ENCODE results near the gene AMN1. TPM values are rescaled to one million over a fixed set of nuclear protein-coding genes. Genes with fewer than 3 reads are reported as not detected.

Gene AMN1
- total RNA-seq (2014; rRNA removed) (2.1 and 3.9 TPM in 2 replicates), Bru-seq, nascent RNA (percentile 48 among the genes with signal in this experiment), BruChase-seq, experiment 1, labeled RNA remaining after a 6-hour chase (percentile 50 among the genes with signal in this experiment), BruChase-seq, experiment 2, labeled RNA remaining after a 2-hour chase (percentile 47 among the genes with signal in this experiment)
- long read RNA-seq, transcript AMN1-201 (7 exons, 2,110 nt): major isoform, 8 of 18 reads
- long read RNA-seq, partial matches to known transcripts: 0 of 18 reads
- long read RNA-seq, other reads (novel, unspliced or antisense): 7 of 18 reads

GRCh38 chr12:31728917-31729640, at the start of gene AMN1:
TSS of gene AMN1 (minus strand) at chr12:31729021. CDS start at chr12:31729008, 13 bp downstream.
- Histone ChIP-seq H3K9me2 (replicated peaks; ENCODE audit: low read length) (no peaks in the 10 kb centered on the region), H3K4me1 (ENCODE audit: insufficient read depth, low read length) (peaks cover 38% of the 10 kb centered on the region), H3K4me2 (ENCODE audit: low read length) (peak within 1 kb of the TSS; percentile 99), H3F3A (ENCODE audit: low read length, unreplicated experiment) (no peaks in the 10 kb centered on the region), H3K79me2 (ENCODE audit: low read length) (peaks cover 8% of the 10 kb centered on the region), H3K36me3 (ENCODE audit: low read depth, low read length) (no peaks in the 10 kb centered on the region), H3K4me3 (ENCODE audit: low read length) (peak within 1 kb of the TSS; percentile 88), H3K27me3 (ENCODE audit: low read length) (no peaks in the 10 kb centered on the region), H2AFZ (ENCODE audit: low read length) (peak within 1 kb of the TSS; percentile 99), H3K9ac (ENCODE audit: low read length) (peak within 1 kb of the TSS; percentile 81), H4K20me1 (ENCODE audit: low read length) (no peaks in the 10 kb centered on the region), H3K27ac (ENCODE audit: low read length) (peak within 1 kb of the TSS; percentile 77), H3K9me3 (ENCODE audit: low read length) (no peaks in the 10 kb centered on the region)
- DNase-seq (peak; percentile 98), ATAC-seq (peak; percentile 96)
- POLR2A ChIA-PET (ENCODE audit: unreplicated experiment): interaction anchor here (0.5 to 0.9 kb wide), 3 partner anchors 24 to 231 kb away, joined by 3 to 6 read pairs (median 3); no protein-coding TSS in a partner anchor
- no TSS peak for BruUV-seq (replicated peaks)
- TF ChIP-seq CTCF (conservative IDR thresholded peaks at IDR 0.05; ENCODE audit: low read depth, low read length) (no peak), EZH2phosphoT487 (IDR thresholded peaks at IDR 0.05; ENCODE audit: borderline replicate concordance, low read length) (no peak), EZH2 (IDR thresholded peaks at IDR 0.05; ENCODE audit: low read length, unreplicated experiment) (no peak)
- CTCF ChIA-PET: interaction anchor here (0.5 kb wide), 1 partner anchor 169 kb away, joined by 4 read pairs; no protein-coding TSS in a partner anchor
- intact Hi-C loops (cut with micrococcal nuclease): loop anchor here (1.0 to 5.0 kb wide), 3 partner anchors 20 to 228 kb away; partner anchors contain the start of genes ETFBKMT and RESF1

DNA sequence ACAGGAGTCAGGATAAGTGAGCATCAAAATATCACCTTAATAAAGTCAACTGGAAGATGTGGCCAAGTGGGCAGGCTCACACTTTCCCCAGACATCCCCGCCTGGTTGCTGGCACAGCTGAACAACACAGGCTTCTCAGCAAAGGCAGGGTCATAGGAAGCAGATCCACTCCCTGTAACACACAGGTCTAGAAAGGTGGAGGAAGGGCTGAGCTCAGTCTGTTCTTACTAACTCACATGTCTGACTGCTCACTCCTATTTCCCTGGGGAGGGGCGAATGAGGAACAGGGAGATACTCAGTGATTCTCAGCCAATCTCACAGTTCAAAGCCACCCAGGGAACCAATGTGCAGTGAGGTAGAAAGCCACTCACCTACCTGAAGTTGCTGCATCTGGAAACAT, 45.0 kb upstream of the AMN1 start:
- H3K27ac ChIP-seq (ENCODE audit: low read length): no peak overlapping the region
- H3K27me3 ChIP-seq (ENCODE audit: low read length): no peaks in the 10 kb centered on the region
- BruUV-seq (replicated peaks): no TSS peak
- intact Hi-C loops (cut with micrococcal nuclease): no loop called here
- no peak overlapping the region for H3K4me2 ChIP-seq (ENCODE audit: low read length)
- no peaks in the 10 kb centered on the region for H4K20me1 ChIP-seq (ENCODE audit: low read length)
- POLR2A ChIA-PET (ENCODE audit: unreplicated experiment): no interaction called here
- no peaks in the 10 kb centered on the region for H3K9me2 ChIP-seq (replicated peaks; ENCODE audit: low read length)
- H3K4me3 ChIP-seq (ENCODE audit: low read length): no peak overlapping the region
- H3K4me1 ChIP-seq (ENCODE audit: insufficient read depth, low read length): no peaks in the 10 kb centered on the region
- no peaks in the 10 kb centered on the region for H3K36me3 ChIP-seq (ENCODE audit: low read depth, low read length)
- DNase-seq (no peak), ATAC-seq (no peak)
- no peak overlapping the region for H2AFZ ChIP-seq (ENCODE audit: low read length)
- CTCF ChIA-PET: no interaction called here
- no peaks in the 10 kb centered on the region for H3K9me3 ChIP-seq (ENCODE audit: low read length)
- no peaks in the 10 kb centered on the region for H3F3A ChIP-seq (ENCODE audit: low read length, unreplicated experiment)
- TF ChIP-seq CTCF (conservative IDR thresholded peaks at IDR 0.05; ENCODE audit: low read depth, low read length) (no peak), EZH2phosphoT487 (IDR thresholded peaks at IDR 0.05; ENCODE audit: borderline replicate concordance, low read length) (no peak), EZH2 (IDR thresholded peaks at IDR 0.05; ENCODE audit: low read length, unreplicated experiment) (no peak)
- H3K9ac ChIP-seq (ENCODE audit: low read length): no peak overlapping the region
- no peaks in the 10 kb centered on the region for H3K79me2 ChIP-seq (ENCODE audit: low read length)

All from PC-3 (cell line).